Renal cortex interstitium (tissue), 11 donors: Measurements from ENCODE around the gene DAGLA. TPM values are rescaled to one million over a fixed set of nuclear protein-coding genes. Genes with fewer than 3 reads are reported as not detected.
"Not testable (repeated sequence)": the region's sequence is repeated elsewhere in the genome, so short reads cannot be mapped to it uniquely, and the experiment has no call there.

Source experiments
- DNase-seq, 11 donors: peaks; one replicate each; pipeline ENCODE4 v3.0.0-alpha.2; 2013; ENCODE audit warnings: low read depth in 9 of 11, low spot score in 4 of 11; ENCODE audit errors: extremely low read depth in 1 of 11
- polyA plus RNA-seq, 3 donors: library from polyadenylated mRNA; unstranded; fragments of 120-200 nt; gene quantifications; one replicate each; pipeline ENCODE4 v1.2.1, GENCODE V29; 2013; ENCODE audit not compliant: insufficient read length in 3 of 3

DAGLA gene
- polyA plus RNA-seq, 3 donors, result 3.2 to 4.6 (median 4.4) TPM

- DNase-seq, result no peak
Measured at GRCh38 chr11:61657566-61658290, 22.5 kb upstream of the DAGLA start.

GRCh38 chr11:61659413-61660196, 20.6 kb upstream of the DAGLA start:
- no peak for DNase-seq

GRCh38 chr11:61660997-61661396, 19.2 kb upstream of the DAGLA start:
- not testable (repeated sequence) for DNase-seq

GRCh38 chr11:61666684-61667297, 13.4 kb upstream of the DAGLA start:
- no peak for DNase-seq

GRCh38 chr11:61667684-61668305, 12.4 kb upstream of the DAGLA start:
- no peak for DNase-seq

GRCh38 chr11:61669417-61669816, 10.8 kb upstream of the DAGLA start:
- no peak for DNase-seq

GRCh38 chr11:61670626-61671025, 9.6 kb upstream of the DAGLA start:
- DNase-seq, result no peak

- no peak for DNase-seq
Measured at GRCh38 chr11:61671527-61671926, 8.7 kb upstream of the DAGLA start.

- not testable (repeated sequence) for DNase-seq
Measured at GRCh38 chr11:61673946-61674467, 6.2 kb upstream of the DAGLA start.

- no peak for DNase-seq
Measured at GRCh38 chr11:61675826-61676225, 4.4 kb upstream of the DAGLA start.

GRCh38 chr11:61679296-61679695, 895 bp upstream of the DAGLA start:
- DNase-seq, result no peak

GRCh38 chr11:61680622-61681221, 531 bp downstream of the DAGLA start:
- no peak for DNase-seq

- DNase-seq, result no peak
Measured at GRCh38 chr11:61682093-61682732, 2.0 kb downstream of the DAGLA start.

- DNase-seq, result no peak
Measured at GRCh38 chr11:61682906-61683675, 2.9 kb downstream of the DAGLA start.

- DNase-seq, result no peak
Measured at GRCh38 chr11:61683961-61684869, 4.0 kb downstream of the DAGLA start.

- no peak for DNase-seq
Measured at GRCh38 chr11:61684870-61685616, 4.9 kb downstream of the DAGLA start.
